T-cell (primary cell): ENCODE results near the gene ZFR. TPM values are rescaled to one million over a fixed set of nuclear protein-coding genes. Genes with fewer than 3 reads are reported as not detected.
"Not testable (repeated sequence)": the region's sequence is repeated elsewhere in the genome, so short reads cannot be mapped to it uniquely, and the experiment has no call there.

Experiments used
- ATAC-seq, 4 experiments: fragments of 200-7000 bp in 3 of 4; fragments of 150-1000 bp in 1 of 4; cut with Tn5 transposase; replicated peaks in 1 of 4; 1 replicate in 3 of 4; 2 replicates in 1 of 4; pipeline ENCODE4 v1.10.0; 2021; ENCODE audit warnings: moderate library complexity in 3 of 4, mild to moderate bottlenecking in 2 of 4, moderate number of reproducible peaks in 1 of 4
- CTCF ChIA-PET, 2 donors: fragments of 300-600 bp; sonication (Branson Sonifier 250); formaldehyde crosslinking; loops; one replicate each; lab custom pipeline; 2022; ENCODE audit warnings: antibody characterized with exemption in 2 of 2; lab: Charles Lee
- POLR2A ChIA-PET, 2 donors: fragments of 300-600 bp; sonication (Branson Sonifier 250); formaldehyde crosslinking; loops; one replicate each; lab custom pipeline; 2022; ENCODE audit warnings: antibody characterized with exemption in 2 of 2; lab: Charles Lee
- DNase-seq, 35 experiments: peaks; one replicate each; pipeline versions ENCODE4 v3.0.0 to v3.0.0-alpha.2; 2013 to 2023
- H3K27ac ChIP-seq: one replicate; pipeline ENCODE4 v1.5.1; 2013; ENCODE audit warnings: low read length
- H3K27me3 ChIP-seq, 2 experiments: replicated peaks in 1 of 2; 1 replicate in 1 of 2; 2 replicates in 1 of 2; pipeline versions ENCODE4 v1.6.1 to v1.7.0; 2013; ENCODE audit warnings: low read length in 1 of 2, mixed read lengths in 1 of 2; ENCODE audit not compliant: control insufficient read depth in 2 of 2, insufficient read depth in 2 of 2; ENCODE audit errors: extremely low read depth in 1 of 2
- H3K36me3 ChIP-seq, 2 donors: 1 replicate in 1 of 2; 2 replicates in 1 of 2; pipeline versions ENCODE4 v1.6.1 to v1.7.0; 2013; ENCODE audit warnings: low read length in 1 of 2; ENCODE audit not compliant: control insufficient read depth in 2 of 2, insufficient read depth in 1 of 2; ENCODE audit errors: extremely low read depth in 1 of 2
- H3K4me1 ChIP-seq, 2 experiments: 1 replicate in 1 of 2; 2 replicates in 1 of 2; pipeline versions ENCODE4 v1.6.1 to v1.7.0; 2013; ENCODE audit warnings: low read length in 2 of 2, mixed read lengths in 1 of 2; ENCODE audit not compliant: insufficient read depth in 2 of 2, control insufficient read depth in 1 of 2; ENCODE audit errors: extremely low read depth in 1 of 2
- H3K4me3 ChIP-seq, 2 donors: 1 replicate in 1 of 2; 2 replicates in 1 of 2; pipeline versions ENCODE4 v1.5.1 to v1.7.0; 2013; ENCODE audit warnings: mild to moderate bottlenecking in 2 of 2, low read length in 1 of 2, moderate library complexity in 1 of 2; ENCODE audit not compliant: control insufficient read depth in 1 of 2; ENCODE audit errors: extremely low read depth in 1 of 2
- H3K9me3 ChIP-seq: 2 replicates; pipeline ENCODE4 v1.7.0; 2013
- H3K27ac Mint-ChIP-seq, 2 donors: one replicate each; pipeline ENCODE4 v1.8.0; 2020 to 2021; ENCODE audit warnings: mild to moderate bottlenecking in 2 of 2, mixed read lengths in 2 of 2
- H3K27me3 Mint-ChIP-seq, 2 donors: one replicate each; pipeline ENCODE4 v1.8.0; 2021 to 2022; ENCODE audit warnings: mixed read lengths in 2 of 2
- H3K36me3 Mint-ChIP-seq: one replicate; pipeline ENCODE4 v1.8.0; 2021; ENCODE audit warnings: mixed read lengths
- H3K4me1 Mint-ChIP-seq, 3 donors: one replicate each; pipeline ENCODE4 v1.8.0; 2020 to 2022; ENCODE audit warnings: mixed read lengths in 3 of 3, mild to moderate bottlenecking in 1 of 3
- H3K4me3 Mint-ChIP-seq, 3 donors: one replicate each; pipeline ENCODE4 v1.8.0; 2020 to 2022; ENCODE audit warnings: mild to moderate bottlenecking in 3 of 3, mixed read lengths in 3 of 3, moderate library complexity in 3 of 3
- H3K9me3 Mint-ChIP-seq, 3 donors: one replicate each; pipeline ENCODE4 v1.8.0; 2020 to 2022; ENCODE audit warnings: mixed read lengths in 3 of 3
- WGBS: methylation state at CpG from one replicate; pipeline ENCODE4 v1.1.5; 2013; ENCODE audit warnings: missing lambda C conversion rate; ENCODE audit not compliant: insufficient coverage; 5-methylcytosine and 5-hydroxymethylcytosine counted together
- total RNA-seq, 35 experiments: library from RNA in 6 of 35; stranded (reverse) in 6 of 35; fragments of 120-200 nt in 1 of 35; gene quantifications; one replicate each; pipeline versions ENCODE4 v1.2.1 to v1.2.4 and lab custom pipeline; 2013 to 2026

The ZFR gene
- total RNA-seq, 5 donors from 2014 or later (not counting 1 experiment from before 2014, with no cell fraction given), result 50.1 to 55.9 (median 54.2) TPM

DNA sequence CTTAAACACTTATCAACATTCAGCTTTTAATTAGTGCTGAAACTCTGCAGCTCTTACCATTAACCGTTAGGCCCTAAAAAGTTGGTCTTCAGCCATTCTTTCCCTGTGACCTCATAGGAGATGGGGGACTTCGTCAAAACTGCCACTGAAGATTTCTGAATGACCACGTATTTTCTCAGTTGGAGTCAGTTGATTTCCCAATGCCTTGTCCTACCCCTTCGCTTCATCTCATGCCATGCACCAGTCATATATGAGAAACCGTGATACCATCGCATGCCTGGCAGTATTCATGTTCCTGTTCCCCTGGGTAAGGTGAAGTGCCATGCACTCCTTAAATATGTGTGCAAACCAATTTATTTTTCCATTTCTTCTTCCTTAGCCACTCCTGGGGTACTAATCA lies 10.8 kb upstream of the ZFR start:
- H3K4me3 Mint-ChIP-seq, result no peak overlapping the region
- H3K9me3 Mint-ChIP-seq, result no peaks in the 10 kb centered on the region
- no peak for DNase-seq
- H3K27me3 Mint-ChIP-seq, result no peaks in the 10 kb centered on the region
- H3K27ac ChIP-seq, result no peak overlapping the region
- H3K27ac Mint-ChIP-seq, result no peak overlapping the region
- no peaks in the 10 kb centered on the region for H3K27me3 ChIP-seq
- no peak for ATAC-seq
- 93% methylated on average over 5 of the region's 6 CpGs for WGBS
- H3K4me1 Mint-ChIP-seq, result no peaks in the 10 kb centered on the region
- H3K9me3 ChIP-seq, result no peaks in the 10 kb centered on the region
- no peaks in the 10 kb centered on the region for H3K36me3 ChIP-seq
- no peaks in the 10 kb centered on the region for H3K4me1 ChIP-seq
- H3K36me3 Mint-ChIP-seq, result no peaks in the 10 kb centered on the region
- POLR2A ChIA-PET, result no interaction called here
- no peak overlapping the region for H3K4me3 ChIP-seq
- CTCF ChIA-PET, result interaction anchor here in 1 of 2 donors (0.7 kb wide), 1 partner anchor 588 kb away, joined by 5 read pairs; no protein-coding TSS in a partner anchor

DNA sequence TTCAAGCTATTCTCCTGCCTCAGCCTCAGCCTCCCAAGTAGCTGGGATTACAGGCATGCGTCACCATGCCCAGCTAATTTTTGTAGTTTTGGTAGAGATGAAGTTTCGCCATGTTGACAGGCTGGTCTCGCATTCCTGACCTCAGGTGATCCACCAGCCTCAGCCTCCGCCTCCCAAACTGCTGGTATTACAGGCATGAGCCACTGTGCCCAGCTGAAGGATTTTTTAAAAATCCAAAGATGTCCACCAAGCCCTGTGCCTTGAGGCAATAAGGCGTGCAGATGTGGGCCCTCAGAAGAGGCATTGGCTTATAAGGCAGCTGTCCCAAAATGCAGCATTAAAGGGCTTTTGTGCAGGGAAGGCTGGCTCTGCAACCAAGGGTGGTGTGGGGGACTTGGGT lies 10.3 kb upstream of the ZFR start:
- H3K4me1 Mint-ChIP-seq, result no peaks in the 10 kb centered on the region
- CTCF ChIA-PET, result interaction anchor here in 1 of 2 donors (0.7 kb wide), 1 partner anchor 587 kb away, joined by 5 read pairs; no protein-coding TSS in a partner anchor

DNA sequence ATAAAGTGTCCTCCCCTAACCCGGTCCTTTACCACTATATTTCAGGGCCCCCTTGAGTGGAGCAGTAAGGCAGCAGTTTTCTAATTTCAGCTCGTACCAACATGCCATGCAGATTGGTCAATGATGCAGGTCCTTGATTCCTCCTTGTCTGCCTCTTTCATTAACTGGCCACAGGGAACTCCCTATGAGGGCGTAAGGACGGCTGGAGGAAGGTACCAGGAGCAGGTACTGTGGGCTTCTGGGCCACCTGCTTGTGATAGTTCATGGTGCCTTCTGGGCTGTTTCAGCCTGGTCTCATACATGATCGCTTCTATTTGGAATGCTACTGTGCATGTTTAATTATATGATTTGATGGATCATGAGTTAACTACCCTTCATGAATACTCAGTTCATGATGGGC lies 9.4 kb upstream of the ZFR start:
- Mint-ChIP-seq H3K27me3 (no peaks in the 10 kb centered on the region), H3K27ac (no peak overlapping the region), H3K36me3 (no peaks in the 10 kb centered on the region), H3K4me3 (no peak overlapping the region), H3K9me3 (no peaks in the 10 kb centered on the region), H3K4me1 (no peaks in the 10 kb centered on the region)
- no peaks in the 10 kb centered on the region for H3K4me1 ChIP-seq
- ChIA-PET POLR2A (no interaction called here), CTCF (no interaction called here)
- no peaks in the 10 kb centered on the region for H3K9me3 ChIP-seq
- no peak overlapping the region for H3K4me3 ChIP-seq
- DNase-seq, result no peak
- no peak overlapping the region for H3K27ac ChIP-seq
- no peaks in the 10 kb centered on the region for H3K36me3 ChIP-seq
- 100% methylated on average over 3 of the region's 5 CpGs for WGBS
- no peaks in the 10 kb centered on the region for H3K27me3 ChIP-seq
- no peak for ATAC-seq

More for the DNA sequence above, 10.3 kb upstream of the ZFR start:
- POLR2A ChIA-PET, result interaction anchor here in 1 of 2 donors (0.6 kb wide), 1 partner anchor 283 kb away, joined by 3 read pairs; no protein-coding TSS in a partner anchor
- ATAC-seq, result no peak
- Mint-ChIP-seq H3K9me3 (no peaks in the 10 kb centered on the region), H3K36me3 (no peaks in the 10 kb centered on the region), H3K4me3 (no peak overlapping the region), H3K27ac (no peak overlapping the region), H3K27me3 (no peaks in the 10 kb centered on the region)
- H3K4me1 ChIP-seq, result no peaks in the 10 kb centered on the region
- no peak for DNase-seq
- H3K9me3 ChIP-seq, result no peaks in the 10 kb centered on the region
- no peaks in the 10 kb centered on the region for H3K36me3 ChIP-seq
- H3K27ac ChIP-seq, result no peak overlapping the region
- no peaks in the 10 kb centered on the region for H3K27me3 ChIP-seq
- WGBS, result 100% methylated on average over 1 of the region's 5 CpGs
- H3K4me3 ChIP-seq, result no peak overlapping the region

DNA sequence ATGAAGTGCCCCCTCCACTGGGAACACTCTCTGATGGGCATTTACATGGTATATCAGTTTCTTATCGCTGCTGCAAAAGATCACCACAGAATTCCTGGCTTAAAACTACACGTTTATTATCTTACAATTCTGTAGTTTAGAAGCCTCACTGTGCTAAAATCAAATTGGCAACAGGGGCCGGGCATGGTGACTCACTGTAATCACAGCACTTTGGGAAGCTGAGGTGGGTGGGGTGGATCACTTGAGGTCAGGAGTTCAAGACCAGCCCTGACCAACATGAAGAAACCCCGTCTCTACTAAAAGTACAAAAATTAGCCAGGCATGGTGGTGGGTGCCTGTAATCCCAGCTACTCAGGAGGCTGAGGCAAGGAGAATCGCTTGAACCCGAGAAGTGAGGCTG lies 7.8 kb upstream of the ZFR start:
- CTCF ChIA-PET, H3K27me3 Mint-ChIP-seq: not testable (repeated sequence)

DNA sequence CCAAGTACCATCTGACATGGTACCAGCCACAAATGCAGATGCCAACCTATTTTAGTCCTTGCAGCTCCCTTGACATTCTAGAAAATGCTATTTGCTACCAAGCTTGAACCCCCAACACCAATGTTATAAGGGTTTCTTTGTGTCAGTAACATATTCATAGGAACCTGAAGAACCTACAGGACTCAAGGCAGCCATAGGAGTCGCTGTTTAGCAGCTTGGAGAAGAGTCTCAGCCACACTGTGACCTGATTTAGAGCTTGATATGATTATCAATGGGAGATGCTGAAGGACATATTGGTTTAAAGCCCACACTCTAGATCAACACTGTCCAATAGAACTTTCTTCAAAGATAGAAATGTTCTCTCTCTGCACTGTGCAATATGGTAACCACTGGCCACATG lies 6.4 kb upstream of the ZFR start:
- Histone ChIP-seq H3K36me3 (no peaks in the 10 kb centered on the region), H3K4me1 (no peaks in the 10 kb centered on the region), H3K27me3 (no peaks in the 10 kb centered on the region), H3K27ac (no peak overlapping the region), H3K4me3 (no peak overlapping the region), H3K9me3 (no peaks in the 10 kb centered on the region)
- H3K4me1 Mint-ChIP-seq, result peaks cover 0 to 2% (median 0%) of the 10 kb centered on the region in 3 donors
- ChIA-PET POLR2A (no interaction called here), CTCF (no interaction called here)
- no peaks in the 10 kb centered on the region for H3K27me3 Mint-ChIP-seq
- no peak overlapping the region for H3K4me3 Mint-ChIP-seq
- H3K36me3 Mint-ChIP-seq, result no peaks in the 10 kb centered on the region
- H3K9me3 Mint-ChIP-seq, result no peaks in the 10 kb centered on the region
- DNase-seq (peak in 1 of 35 experiments; percentile 14), ATAC-seq (no peak)
- no CpG with 5 or more reads among the region's 1 CpG for WGBS
- no peak overlapping the region for H3K27ac Mint-ChIP-seq

More for the DNA sequence above, 7.8 kb upstream of the ZFR start:
- H3K9me3 ChIP-seq, H3K36me3 ChIP-seq, H3K27ac ChIP-seq, H3K4me1 Mint-ChIP-seq, H3K4me1 ChIP-seq, H3K36me3 Mint-ChIP-seq, H3K4me3 ChIP-seq, ATAC-seq, H3K9me3 Mint-ChIP-seq, DNase-seq, H3K27me3 ChIP-seq, H3K27ac Mint-ChIP-seq, POLR2A ChIA-PET, H3K4me3 Mint-ChIP-seq: not testable (repeated sequence)
- 80% methylated on average over 1 of the region's 6 CpGs for WGBS

DNA sequence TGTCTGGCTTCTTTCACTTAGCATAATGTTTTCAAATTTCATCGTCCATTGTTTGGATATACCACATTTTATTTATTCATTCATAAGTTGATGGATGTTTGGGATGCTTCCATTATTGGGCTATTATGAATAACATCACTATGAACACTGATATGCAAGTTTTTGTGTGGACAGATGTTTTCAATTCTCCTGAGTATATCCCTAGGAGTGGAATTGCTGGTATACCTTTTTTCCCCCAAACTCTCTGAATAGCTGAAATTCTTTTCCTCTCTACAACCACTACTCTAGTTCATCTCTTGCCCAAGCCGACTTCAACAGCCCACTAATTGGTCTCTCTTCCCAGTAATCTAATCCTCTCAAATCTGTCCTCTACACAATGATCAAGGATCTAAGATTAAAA lies 4.7 kb upstream of the ZFR start:
- no peaks in the 10 kb centered on the region for H3K9me3 Mint-ChIP-seq
- peaks cover 0 to 6% of the 10 kb centered on the region in 2 experiments for H3K4me1 ChIP-seq
- ChIA-PET POLR2A (no interaction called here), CTCF (no interaction called here)
- H3K27ac ChIP-seq, result no peak overlapping the region
- H3K4me3 ChIP-seq, result no peak overlapping the region
- WGBS, result no CpG with 5 or more reads among the region's 2 CpGs
- H3K27me3 ChIP-seq, result no peaks in the 10 kb centered on the region
- H3K36me3 Mint-ChIP-seq, result no peaks in the 10 kb centered on the region
- peaks cover 0 to 3% of the 10 kb centered on the region in 2 donors for H3K36me3 ChIP-seq
- ATAC-seq (no peak), DNase-seq (no peak)
- H3K27ac Mint-ChIP-seq, result no peak overlapping the region
- H3K4me1 Mint-ChIP-seq, result peaks cover 4 to 11% (median 7%) of the 10 kb centered on the region in 3 donors
- H3K4me3 Mint-ChIP-seq, result no peak overlapping the region
- H3K9me3 ChIP-seq, result no peaks in the 10 kb centered on the region
- no peaks in the 10 kb centered on the region for H3K27me3 Mint-ChIP-seq

DNA sequence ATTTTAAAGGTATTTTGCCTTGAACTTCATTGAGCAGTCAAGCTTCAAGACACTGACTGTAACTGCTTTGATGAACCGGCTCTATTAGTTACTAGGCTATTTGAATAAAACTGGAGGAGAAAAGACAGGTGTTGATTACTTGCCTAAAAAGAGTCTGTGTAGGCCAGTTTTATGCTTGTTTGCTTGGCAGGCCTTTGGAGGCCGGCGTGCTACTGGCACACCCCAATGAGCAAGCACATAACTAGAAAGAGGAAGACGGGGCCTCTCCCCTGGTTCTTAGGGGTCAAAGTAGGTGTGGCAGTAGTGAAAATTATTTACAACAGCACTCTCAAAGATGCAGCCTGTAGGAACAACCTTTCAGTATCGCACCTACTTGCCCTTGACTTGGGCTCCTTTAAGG lies 2.1 kb upstream of the ZFR start:
- peaks cover 3% of the 10 kb centered on the region for H3K36me3 Mint-ChIP-seq
- Histone ChIP-seq H3K9me3 (no peaks in the 10 kb centered on the region), H3K4me3 (no peak overlapping the region), H3K27me3 (no peaks in the 10 kb centered on the region), H3K4me1 (peaks cover 11 to 17% of the 10 kb centered on the region in 2 experiments), H3K27ac (no peak overlapping the region), H3K36me3 (peaks cover 0 to 3% of the 10 kb centered on the region in 2 donors)
- no peak overlapping the region for H3K27ac Mint-ChIP-seq
- CTCF ChIA-PET, result no interaction called here
- peak overlapping the region in 1 of 3 donors; percentile 37 for H3K4me3 Mint-ChIP-seq
- no CpG with 5 or more reads among the region's 5 CpGs for WGBS
- H3K9me3 Mint-ChIP-seq, result no peaks in the 10 kb centered on the region
- no peaks in the 10 kb centered on the region for H3K27me3 Mint-ChIP-seq
- peaks cover 20 to 28% (median 25%) of the 10 kb centered on the region in 3 donors for H3K4me1 Mint-ChIP-seq
- DNase-seq, result peak in 1 of 35 experiments; percentile 15
- no peak for ATAC-seq
- POLR2A ChIA-PET, result no interaction called here
